ENCODE data around the gene SMAD3.

SMAD3 gene

DNA sequence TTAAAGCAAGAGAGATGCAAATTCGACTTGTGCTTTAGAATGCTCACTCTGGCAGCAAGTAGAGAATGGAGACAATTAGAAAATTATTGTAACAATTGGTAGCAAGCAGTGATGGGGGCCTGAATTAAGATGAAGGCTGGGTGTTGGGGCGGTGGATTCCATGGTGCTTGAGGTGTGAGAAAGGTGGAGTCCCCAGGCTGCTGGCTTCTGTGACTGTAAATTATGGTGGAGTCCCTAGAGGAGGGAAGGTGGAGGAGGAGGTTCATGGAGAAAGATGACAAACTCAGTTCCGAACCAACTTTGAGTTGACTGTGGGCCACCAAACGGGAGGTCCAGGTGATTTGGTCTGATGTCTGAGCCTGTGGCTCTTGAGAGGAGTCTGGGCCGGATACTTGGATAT lies 10.7 kb upstream of the SMAD3 start:
- Histone ChIP-seq H3K27ac (replicated peaks) (no peak overlapping the region), H3K27me3 (ENCODE audit: insufficient read depth, poor library complexity, severe bottlenecking) (no peaks in the 10 kb centered on the region), H3K4me3 (replicated peaks; ENCODE audit: insufficient read depth, low read length) (no peak overlapping the region)
- TF ChIP-seq POLR2AphosphoS5 (IDR thresholded peaks at IDR 0.05; ENCODE audit: low read depth): no peak
- TF ChIP-seq, protein P1, sequence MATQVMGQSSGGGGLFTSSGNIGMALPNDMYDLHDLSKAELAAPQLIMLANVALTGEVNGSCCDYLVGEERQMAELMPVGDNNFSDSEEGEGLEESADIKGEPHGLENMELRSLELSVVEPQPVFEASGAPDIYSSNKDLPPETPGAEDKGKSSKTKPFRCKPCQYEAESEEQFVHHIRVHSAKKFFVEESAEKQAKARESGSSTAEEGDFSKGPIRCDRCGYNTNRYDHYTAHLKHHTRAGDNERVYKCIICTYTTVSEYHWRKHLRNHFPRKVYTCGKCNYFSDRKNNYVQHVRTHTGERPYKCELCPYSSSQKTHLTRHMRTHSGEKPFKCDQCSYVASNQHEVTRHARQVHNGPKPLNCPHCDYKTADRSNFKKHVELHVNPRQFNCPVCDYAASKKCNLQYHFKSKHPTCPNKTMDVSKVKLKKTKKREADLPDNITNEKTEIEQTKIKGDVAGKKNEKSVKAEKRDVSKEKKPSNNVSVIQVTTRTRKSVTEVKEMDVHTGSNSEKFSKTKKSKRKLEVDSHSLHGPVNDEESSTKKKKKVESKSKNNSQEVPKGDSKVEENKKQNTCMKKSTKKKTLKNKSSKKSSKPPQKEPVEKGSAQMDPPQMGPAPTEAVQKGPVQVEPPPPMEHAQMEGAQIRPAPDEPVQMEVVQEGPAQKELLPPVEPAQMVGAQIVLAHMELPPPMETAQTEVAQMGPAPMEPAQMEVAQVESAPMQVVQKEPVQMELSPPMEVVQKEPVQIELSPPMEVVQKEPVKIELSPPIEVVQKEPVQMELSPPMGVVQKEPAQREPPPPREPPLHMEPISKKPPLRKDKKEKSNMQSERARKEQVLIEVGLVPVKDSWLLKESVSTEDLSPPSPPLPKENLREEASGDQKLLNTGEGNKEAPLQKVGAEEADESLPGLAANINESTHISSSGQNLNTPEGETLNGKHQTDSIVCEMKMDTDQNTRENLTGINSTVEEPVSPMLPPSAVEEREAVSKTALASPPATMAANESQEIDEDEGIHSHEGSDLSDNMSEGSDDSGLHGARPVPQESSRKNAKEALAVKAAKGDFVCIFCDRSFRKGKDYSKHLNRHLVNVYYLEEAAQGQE (IDR thresholded peaks at IDR 0.05; ENCODE audit: insufficient replicate concordance, low read depth): no peak
- TF ChIP-seq, protein P2, sequence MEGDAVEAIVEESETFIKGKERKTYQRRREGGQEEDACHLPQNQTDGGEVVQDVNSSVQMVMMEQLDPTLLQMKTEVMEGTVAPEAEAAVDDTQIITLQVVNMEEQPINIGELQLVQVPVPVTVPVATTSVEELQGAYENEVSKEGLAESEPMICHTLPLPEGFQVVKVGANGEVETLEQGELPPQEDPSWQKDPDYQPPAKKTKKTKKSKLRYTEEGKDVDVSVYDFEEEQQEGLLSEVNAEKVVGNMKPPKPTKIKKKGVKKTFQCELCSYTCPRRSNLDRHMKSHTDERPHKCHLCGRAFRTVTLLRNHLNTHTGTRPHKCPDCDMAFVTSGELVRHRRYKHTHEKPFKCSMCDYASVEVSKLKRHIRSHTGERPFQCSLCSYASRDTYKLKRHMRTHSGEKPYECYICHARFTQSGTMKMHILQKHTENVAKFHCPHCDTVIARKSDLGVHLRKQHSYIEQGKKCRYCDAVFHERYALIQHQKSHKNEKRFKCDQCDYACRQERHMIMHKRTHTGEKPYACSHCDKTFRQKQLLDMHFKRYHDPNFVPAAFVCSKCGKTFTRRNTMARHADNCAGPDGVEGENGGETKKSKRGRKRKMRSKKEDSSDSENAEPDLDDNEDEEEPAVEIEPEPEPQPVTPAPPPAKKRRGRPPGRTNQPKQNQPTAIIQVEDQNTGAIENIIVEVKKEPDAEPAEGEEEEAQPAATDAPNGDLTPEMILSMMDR (IDR thresholded peaks at IDR 0.05; ENCODE audit: insufficient read depth, low read length): no peak
- no peak for TF ChIP-seq SPI1 (IDR thresholded peaks at IDR 0.05; ENCODE audit: borderline replicate concordance, low read depth)
- TF ChIP-seq GABPA (IDR thresholded peaks at IDR 0.05; ENCODE audit: low read depth): no peak
- no peak for DNase-seq (ENCODE audit: low read depth in 1 of 2, low spot score in 1 of 2)

DNA sequence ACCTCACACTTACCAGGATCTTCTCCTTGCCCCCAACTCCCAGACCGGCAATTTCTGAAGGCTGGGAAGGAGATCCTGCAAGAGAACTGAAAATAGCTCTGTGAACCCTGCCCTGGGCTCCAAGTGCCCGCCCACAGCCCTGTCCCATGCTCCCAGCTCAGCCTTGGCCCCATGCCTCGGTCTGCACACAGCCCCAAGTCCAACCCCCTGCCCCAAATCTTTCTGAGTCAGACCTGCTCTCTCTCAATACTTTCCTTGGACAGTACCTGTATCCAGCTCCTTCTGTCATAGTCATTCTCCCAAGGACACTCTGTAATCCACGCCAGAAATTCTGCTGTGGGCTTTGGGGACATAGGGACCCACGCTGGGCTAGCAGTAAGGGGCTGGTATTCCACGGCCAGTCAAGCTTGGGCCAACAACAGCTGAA lies 6.3 kb upstream of the SMAD3 start:
- no peak overlapping the region for H3K4me3 ChIP-seq (replicated peaks; ENCODE audit: insufficient read depth, low read length)
- no peak overlapping the region for H3K27ac ChIP-seq (replicated peaks)
- DNase-seq (ENCODE audit: low read depth in 1 of 2, low spot score in 1 of 2): no peak
- no peaks in the 10 kb centered on the region for H3K27me3 ChIP-seq (ENCODE audit: insufficient read depth, poor library complexity, severe bottlenecking)
- TF ChIP-seq, protein P2 (IDR thresholded peaks at IDR 0.05; ENCODE audit: insufficient read depth, low read length): no peak
- no peak for TF ChIP-seq POLR2AphosphoS5 (IDR thresholded peaks at IDR 0.05; ENCODE audit: low read depth)
- no peak for TF ChIP-seq SPI1 (IDR thresholded peaks at IDR 0.05; ENCODE audit: borderline replicate concordance, low read depth)
- TF ChIP-seq, protein P1 (IDR thresholded peaks at IDR 0.05; ENCODE audit: insufficient replicate concordance, low read depth): no peak
- TF ChIP-seq GABPA (IDR thresholded peaks at IDR 0.05; ENCODE audit: low read depth): no peak

DNA sequence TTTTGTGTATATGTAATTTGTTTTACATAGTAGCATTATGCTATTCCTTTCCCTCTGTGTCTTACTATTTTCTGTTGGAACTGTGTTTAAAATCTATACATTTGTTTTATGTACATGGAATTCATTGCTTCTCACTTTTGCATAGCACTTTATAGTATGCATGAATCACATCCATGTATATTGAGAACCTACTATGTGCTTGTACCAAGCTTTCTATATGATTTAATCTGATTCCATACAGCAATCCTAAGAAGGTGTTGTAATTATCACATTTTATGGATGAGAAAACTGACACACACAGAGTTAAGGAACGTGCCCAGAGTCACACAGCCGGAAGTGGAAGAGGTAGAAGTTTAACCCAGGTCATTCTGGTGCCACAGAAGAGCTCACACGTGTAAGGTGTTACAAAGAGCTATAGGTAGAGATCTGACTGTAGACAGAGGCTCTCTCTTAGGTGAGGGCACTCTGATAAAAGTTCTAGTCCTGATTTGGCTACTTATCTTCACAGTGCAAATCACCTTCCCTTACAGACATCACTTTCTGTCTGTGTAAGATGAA lies 3.5 kb upstream of the SMAD3 start:
- DNase-seq (ENCODE audit: low read depth in 1 of 2, low spot score in 1 of 2): no peak
- no peak overlapping the region for H3K4me3 ChIP-seq (replicated peaks; ENCODE audit: insufficient read depth, low read length)
- TF ChIP-seq GABPA (IDR thresholded peaks at IDR 0.05; ENCODE audit: low read depth): no peak
- TF ChIP-seq, protein P2 (IDR thresholded peaks at IDR 0.05; ENCODE audit: insufficient read depth, low read length): no peak
- TF ChIP-seq SPI1 (IDR thresholded peaks at IDR 0.05; ENCODE audit: borderline replicate concordance, low read depth): no peak
- TF ChIP-seq POLR2AphosphoS5 (IDR thresholded peaks at IDR 0.05; ENCODE audit: low read depth): no peak
- TF ChIP-seq, protein P1 (IDR thresholded peaks at IDR 0.05; ENCODE audit: insufficient replicate concordance, low read depth): no peak
- no peak overlapping the region for H3K27ac ChIP-seq (replicated peaks)
- no peaks in the 10 kb centered on the region for H3K27me3 ChIP-seq (ENCODE audit: insufficient read depth, poor library complexity, severe bottlenecking)
